ENCODE measurements around the gene MTO1.
A peak's percentile ranks its signal among the peaks of the same experiment; 100 is the strongest.
"Not testable (repeated sequence)": the region's sequence is repeated elsewhere in the genome, so short reads cannot be mapped to it uniquely, and the experiment has no call there.

Gene MTO1

DNA sequence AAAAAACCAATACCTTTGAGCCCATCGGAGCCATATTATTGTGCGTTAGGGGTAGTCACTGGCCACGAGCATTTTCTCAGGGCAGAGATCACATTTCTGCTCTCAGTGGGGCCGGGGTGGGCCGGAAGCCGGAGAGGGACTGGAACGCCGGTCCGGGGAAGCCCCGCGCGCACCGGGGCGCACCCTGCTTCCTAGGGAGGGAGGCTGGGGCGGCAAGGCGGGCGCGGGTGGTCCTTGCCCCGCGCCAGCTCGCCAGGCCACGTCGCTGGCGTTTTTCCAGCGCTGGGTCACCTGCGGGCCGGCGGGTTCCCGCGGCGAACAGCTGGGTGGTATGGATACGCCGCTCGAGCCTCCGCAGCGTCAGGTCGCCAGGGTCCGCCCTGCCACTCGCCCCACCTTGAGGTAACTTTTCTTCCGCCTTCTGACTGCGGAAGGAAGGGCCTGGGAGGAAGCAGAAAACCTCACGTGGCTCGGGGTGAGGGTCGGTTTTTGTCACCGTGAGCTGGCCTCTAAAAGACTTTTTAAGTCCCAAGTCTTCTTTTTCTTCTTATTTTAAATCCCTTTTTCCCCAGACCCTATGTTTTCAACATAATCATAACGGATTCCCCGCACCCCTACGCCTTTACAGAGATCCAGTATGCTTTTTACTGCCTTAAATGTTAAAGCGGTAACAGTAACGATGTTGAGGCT, 62.0 kb downstream of the MTO1 start:
- no peak for DNase-seq (ENCODE audit: low read depth, low spot score)
- H3K27ac ChIP-seq: peak overlapping the region; percentile 99

- peak overlapping the region; percentile 12 for H3K27ac ChIP-seq
- no peak for DNase-seq (ENCODE audit: low read depth, low spot score)
Observed at GRCh38 chr6:73525546-73526330, 64.2 kb downstream of the MTO1 start.

DNA sequence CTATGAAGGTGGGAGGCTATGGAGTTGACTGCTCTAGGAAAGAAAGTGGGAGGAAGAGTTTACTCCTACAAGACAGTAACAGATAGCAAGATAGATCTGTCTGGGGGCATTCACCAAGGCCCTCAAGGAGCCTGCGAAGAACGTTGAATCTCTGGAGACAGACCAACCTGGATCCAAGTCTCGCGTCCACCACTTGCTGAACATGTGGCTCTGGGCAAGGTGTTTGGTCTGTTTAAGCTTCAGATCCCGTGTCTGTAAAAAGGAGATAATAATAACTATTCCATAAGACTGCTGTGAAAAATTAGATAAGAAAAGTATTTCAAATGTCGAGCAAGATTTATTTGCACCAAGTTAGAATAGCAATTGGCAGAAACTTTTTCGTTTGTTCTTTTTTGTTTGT, 67.4 kb downstream of the MTO1 start:
- DNase-seq (ENCODE audit: low read depth, low spot score): no peak
- H3K27ac ChIP-seq: no peak overlapping the region

GRCh38 chr6:73532293-73532692, 70.8 kb downstream of the MTO1 start:
- no peak overlapping the region for H3K27ac ChIP-seq
- no peak for DNase-seq (ENCODE audit: low read depth, low spot score)

- DNase-seq (ENCODE audit: low read depth, low spot score): no peak
Observed at GRCh38 chr6:73534628-73535027, 73.1 kb downstream of the MTO1 start.

GRCh38 chr6:73537677-73538076, 76.1 kb downstream of the MTO1 start:
- no peak overlapping the region for H3K27ac ChIP-seq
- DNase-seq (ENCODE audit: low read depth, low spot score): no peak

More at GRCh38 chr6:73534628-73535027, 73.1 kb downstream of the MTO1 start:
- no peak overlapping the region for H3K27ac ChIP-seq

GRCh38 chr6:73538116-73538779, 76.7 kb downstream of the MTO1 start:
- DNase-seq (ENCODE audit: low read depth, low spot score): no peak
- H3K27ac ChIP-seq: no peak overlapping the region

DNA sequence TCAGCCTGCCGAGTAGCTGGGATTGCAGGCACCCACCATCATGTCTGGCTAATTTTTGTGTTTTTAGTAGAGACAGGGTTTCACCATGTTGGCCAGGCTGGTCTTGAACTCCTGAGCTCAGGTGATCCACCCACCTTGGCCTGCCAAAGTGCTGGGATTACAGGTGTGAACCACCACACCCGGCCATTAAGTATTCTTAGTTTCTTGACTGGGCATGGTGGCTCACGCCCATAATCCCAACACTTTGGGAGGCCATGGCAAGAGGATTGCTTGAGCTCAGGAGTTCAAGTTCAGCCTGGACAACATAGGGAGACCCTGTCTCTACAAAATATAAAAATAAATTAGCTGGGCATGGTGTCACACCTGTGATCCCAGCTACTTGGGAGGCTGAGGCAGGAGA, 80.9 kb downstream of the MTO1 start:
- not testable (repeated sequence) for H3K27ac ChIP-seq; DNase-seq (ENCODE audit: low read depth, low spot score)

- no peak overlapping the region for H3K27ac ChIP-seq
- no peak for DNase-seq (ENCODE audit: low read depth, low spot score)
Observed at GRCh38 chr6:73542891-73543290, 81.4 kb downstream of the MTO1 start.

DNA sequence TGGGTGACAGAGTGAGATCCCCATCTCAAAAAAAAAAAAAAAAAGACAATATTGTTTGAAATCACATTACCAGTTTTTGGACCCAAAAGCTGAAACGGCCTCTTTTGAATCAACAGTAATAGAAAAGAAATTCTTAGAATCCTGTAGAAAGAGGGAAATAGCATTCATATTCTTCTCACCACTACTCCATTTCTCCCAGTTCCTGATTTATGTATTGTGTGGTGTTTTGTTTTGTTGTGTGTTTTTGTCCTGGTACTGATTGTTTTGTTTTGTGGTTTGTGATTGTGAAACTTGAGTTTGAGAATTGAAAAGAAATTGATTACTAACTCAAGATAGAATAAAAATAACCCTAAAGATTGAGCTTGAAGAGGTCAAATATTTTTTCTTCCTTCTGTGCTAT, 85.5 kb downstream of the MTO1 start:
- no peak for DNase-seq (ENCODE audit: low read depth, low spot score)
- no peak overlapping the region for H3K27ac ChIP-seq

DNA sequence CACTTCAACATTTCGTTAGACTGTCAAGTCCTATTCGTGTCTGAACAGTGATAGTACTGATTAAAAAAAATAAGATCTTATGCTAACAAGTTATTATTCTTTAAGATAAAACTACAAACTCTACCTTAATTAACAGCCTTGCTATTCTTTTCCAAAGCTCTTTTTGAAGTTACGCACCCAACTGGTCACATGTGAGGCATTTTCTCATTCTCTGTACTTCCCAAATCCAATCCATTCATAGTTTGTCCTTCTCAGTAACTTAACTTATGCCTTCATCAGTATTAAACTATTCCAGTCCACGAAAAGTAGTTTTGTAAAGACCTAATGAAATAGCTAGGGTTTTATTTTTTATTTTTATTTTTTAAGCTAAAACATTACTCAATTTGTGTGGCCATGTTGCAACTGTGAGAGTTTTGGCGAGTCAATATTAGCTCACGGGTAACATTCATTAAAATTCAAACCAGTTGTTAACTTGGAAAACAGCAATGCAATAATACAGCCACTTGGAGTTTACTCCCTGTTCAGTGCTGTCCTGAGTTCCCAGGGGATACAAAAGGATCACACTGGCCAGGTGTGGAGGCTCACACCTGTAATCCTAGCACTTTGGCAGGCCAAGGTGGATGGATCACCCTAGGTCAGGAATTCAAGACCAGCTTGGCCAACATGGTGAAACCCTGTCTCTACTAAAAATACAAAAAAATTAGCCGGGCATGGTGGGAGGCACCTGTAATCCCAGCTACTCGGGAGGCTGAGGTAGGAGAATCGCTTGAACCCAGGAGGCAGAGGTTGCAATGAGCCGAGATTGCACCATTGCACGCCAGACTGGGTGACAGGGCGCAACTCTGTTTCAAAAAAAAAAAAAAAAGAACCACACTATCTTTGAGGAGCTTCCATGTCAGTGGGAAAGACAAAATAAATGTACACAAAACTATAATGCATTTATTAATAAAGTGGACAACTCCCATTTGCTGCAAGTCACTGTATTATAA, 87.2 kb downstream of the MTO1 start:
- no peak for DNase-seq (ENCODE audit: low read depth, low spot score)
- H3K27ac ChIP-seq: no peak overlapping the region

DNA sequence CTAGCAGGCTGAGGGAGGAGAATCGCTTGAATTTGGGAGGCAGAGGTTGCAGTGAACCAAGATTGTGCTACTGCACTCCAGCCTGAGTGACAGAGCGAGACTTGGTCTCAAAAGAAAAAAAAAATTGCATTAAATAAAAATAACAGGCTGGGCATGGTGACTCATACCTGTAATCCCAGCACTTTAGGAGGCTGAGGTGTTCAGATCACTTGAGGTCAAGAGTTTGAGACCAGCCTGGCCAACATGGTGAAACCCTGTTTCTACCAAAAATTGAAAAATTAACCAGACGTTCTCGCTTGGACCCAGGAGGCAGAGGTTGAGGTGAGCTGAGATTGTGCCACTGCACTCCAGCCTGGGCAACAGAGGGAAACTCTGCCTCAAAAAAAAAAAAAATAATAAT, 89.6 kb downstream of the MTO1 start:
- not testable (repeated sequence) for DNase-seq (ENCODE audit: low read depth, low spot score); H3K27ac ChIP-seq

DNA sequence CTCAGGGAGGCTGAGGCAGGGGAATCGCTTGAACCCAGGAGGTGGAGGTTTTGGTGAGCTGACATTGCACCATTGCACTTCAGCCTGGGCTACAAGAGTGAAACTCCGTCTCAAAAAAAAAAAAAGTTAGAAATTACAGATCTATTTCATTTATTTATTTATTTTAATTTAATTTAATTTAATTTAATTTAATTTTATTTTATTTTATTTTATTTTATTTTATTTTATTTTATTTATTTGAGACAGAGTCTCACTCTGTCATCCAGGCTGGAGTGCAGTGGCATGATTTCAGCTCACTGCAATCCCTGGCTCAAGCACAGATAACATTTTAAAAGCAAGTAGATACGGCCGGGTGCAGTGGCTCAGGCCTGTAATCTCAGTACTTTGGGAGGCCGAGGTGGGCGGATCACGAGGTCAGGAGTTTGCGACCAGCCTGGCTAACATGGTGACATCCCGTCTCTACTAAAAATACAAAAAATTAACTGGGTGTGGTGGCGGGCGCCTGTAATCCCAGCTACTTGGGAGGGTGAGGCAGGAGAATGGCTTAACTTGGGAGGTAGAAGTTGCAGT, 93.9 kb downstream of the MTO1 start:
- H3K27ac ChIP-seq; DNase-seq (ENCODE audit: low read depth, low spot score): not testable (repeated sequence)

DNA sequence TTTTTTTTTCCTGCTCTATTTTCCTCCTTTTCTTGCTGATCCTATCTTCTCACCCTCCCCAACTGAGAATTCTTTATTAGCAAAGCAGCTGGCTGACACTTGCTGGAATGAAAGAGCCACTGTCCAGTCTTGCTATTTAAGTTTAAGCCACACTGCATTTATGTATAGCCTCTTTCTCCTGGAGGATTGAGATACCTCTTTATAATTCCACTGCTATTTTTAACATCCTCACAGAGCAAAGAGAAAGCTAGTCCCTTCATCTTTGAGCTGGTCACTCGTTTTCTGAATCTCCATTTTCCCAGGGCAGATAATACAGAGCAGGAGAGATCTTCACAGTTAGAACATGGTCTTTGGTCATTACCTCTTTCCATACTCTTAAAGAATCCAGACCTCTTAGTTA, 95.3 kb downstream of the MTO1 start:
- H3K27ac ChIP-seq: no peak overlapping the region
- no peak for DNase-seq (ENCODE audit: low read depth, low spot score)
